Vagina (tissue), 2 donors: ENCODE measurements around the gene ATOH7. TPM values are rescaled to one million over a fixed set of nuclear protein-coding genes. Genes with fewer than 3 reads are reported as not detected.

Source experiments
- DNase-seq, 2 donors: peaks; one replicate each; pipeline ENCODE4 v3.0.0-alpha.2; 2017; ENCODE audit errors: extremely low spot score in 2 of 2
- H3K27ac ChIP-seq: fragments of 200-600 bp; sonication (generic); one replicate; pipeline ENCODE4 v1.5.1; 2019
- H3K27me3 ChIP-seq: fragments of 200-600 bp; sonication (generic); one replicate; pipeline ENCODE4 v1.5.1; 2019
- H3K36me3 ChIP-seq, 2 donors: fragments of 200-600 bp; sonication (generic); one replicate each; pipeline ENCODE4 v1.5.1; 2017 to 2019
- H3K4me1 ChIP-seq: fragments of 200-600 bp; sonication (generic); one replicate; pipeline ENCODE4 v1.5.1; 2019
- H3K4me3 ChIP-seq, 2 donors: fragments of 200-600 bp; sonication (generic); 1 replicate in 1 of 2; 2 replicates in 1 of 2; pipeline ENCODE4 v1.5.1; 2016 to 2019
- H3K9me3 ChIP-seq: fragments of 200-600 bp; sonication (generic); one replicate; pipeline ENCODE4 v1.5.1; 2019
- POLR2A ChIP-seq, 2 donors: fragments of 450-650 bp; IDR thresholded peaks; one replicate each; pipeline ENCODE4 v1.6.1; 2017; ENCODE audit warnings: antibody characterized with exemption in 2 of 2, mild to moderate bottlenecking in 2 of 2, moderate library complexity in 2 of 2
- POLR2AphosphoS5 ChIP-seq, 2 donors: sonication (generic); formaldehyde crosslinking; IDR thresholded peaks; one replicate each; pipeline ENCODE4 v1.9.0; 2017; ENCODE audit warnings: antibody characterized with exemption in 2 of 2, mild to moderate bottlenecking in 2 of 2, low read depth in 1 of 2; ENCODE audit not compliant: insufficient read depth in 1 of 2
- intact Hi-C: fragments of 100-400 bp; cut with DNase I; formaldehyde crosslinking; loops from one replicate; pipeline ENCODE4 v1.15.1; 2023
- total RNA-seq: library from RNA; depleted of rRNA; stranded (reverse); fragments of >200 nt; gene quantifications from one replicate; pipeline ENCODE4 v1.2.3, GENCODE V29; 2016
- TF ChIP-seq, protein P1 (sequence below), 3 experiments: fragments of 450-650 bp in 2 of 3; fragments of 200-600 bp in 1 of 3; sonication (generic) in 1 of 3; IDR thresholded peaks; one replicate each; pipeline ENCODE4 v1.5.1; 2017 to 2019; ENCODE audit warnings: antibody characterized with exemption in 3 of 3, mild to moderate bottlenecking in 2 of 3, moderate library complexity in 2 of 3

Gene ATOH7
- total RNA-seq, 1 donor from 2014 or later, result not detected

- H3K9me3 ChIP-seq, result no peaks in the 10 kb centered on the region
- H3K4me3 ChIP-seq, result no peak overlapping the region
- intact Hi-C loops, result no loop called here
- no peaks in the 10 kb centered on the region for H3K36me3 ChIP-seq
- no peak overlapping the region for H3K27ac ChIP-seq
- H3K27me3 ChIP-seq, result no peaks in the 10 kb centered on the region
- TF ChIP-seq, protein P1, sequence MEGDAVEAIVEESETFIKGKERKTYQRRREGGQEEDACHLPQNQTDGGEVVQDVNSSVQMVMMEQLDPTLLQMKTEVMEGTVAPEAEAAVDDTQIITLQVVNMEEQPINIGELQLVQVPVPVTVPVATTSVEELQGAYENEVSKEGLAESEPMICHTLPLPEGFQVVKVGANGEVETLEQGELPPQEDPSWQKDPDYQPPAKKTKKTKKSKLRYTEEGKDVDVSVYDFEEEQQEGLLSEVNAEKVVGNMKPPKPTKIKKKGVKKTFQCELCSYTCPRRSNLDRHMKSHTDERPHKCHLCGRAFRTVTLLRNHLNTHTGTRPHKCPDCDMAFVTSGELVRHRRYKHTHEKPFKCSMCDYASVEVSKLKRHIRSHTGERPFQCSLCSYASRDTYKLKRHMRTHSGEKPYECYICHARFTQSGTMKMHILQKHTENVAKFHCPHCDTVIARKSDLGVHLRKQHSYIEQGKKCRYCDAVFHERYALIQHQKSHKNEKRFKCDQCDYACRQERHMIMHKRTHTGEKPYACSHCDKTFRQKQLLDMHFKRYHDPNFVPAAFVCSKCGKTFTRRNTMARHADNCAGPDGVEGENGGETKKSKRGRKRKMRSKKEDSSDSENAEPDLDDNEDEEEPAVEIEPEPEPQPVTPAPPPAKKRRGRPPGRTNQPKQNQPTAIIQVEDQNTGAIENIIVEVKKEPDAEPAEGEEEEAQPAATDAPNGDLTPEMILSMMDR (IDR thresholded peaks at IDR 0.05), result no peak
- TF ChIP-seq POLR2A (IDR thresholded peaks at IDR 0.05) (no peak), POLR2AphosphoS5 (IDR thresholded peaks at IDR 0.05; ENCODE audit: insufficient read depth in 1 of 2, low read depth in 1 of 2) (no peak)
- DNase-seq, result no peak
- no peaks in the 10 kb centered on the region for H3K4me1 ChIP-seq
Measured at GRCh38 chr10:68224810-68225209, 7.1 kb downstream of the ATOH7 start.

DNA sequence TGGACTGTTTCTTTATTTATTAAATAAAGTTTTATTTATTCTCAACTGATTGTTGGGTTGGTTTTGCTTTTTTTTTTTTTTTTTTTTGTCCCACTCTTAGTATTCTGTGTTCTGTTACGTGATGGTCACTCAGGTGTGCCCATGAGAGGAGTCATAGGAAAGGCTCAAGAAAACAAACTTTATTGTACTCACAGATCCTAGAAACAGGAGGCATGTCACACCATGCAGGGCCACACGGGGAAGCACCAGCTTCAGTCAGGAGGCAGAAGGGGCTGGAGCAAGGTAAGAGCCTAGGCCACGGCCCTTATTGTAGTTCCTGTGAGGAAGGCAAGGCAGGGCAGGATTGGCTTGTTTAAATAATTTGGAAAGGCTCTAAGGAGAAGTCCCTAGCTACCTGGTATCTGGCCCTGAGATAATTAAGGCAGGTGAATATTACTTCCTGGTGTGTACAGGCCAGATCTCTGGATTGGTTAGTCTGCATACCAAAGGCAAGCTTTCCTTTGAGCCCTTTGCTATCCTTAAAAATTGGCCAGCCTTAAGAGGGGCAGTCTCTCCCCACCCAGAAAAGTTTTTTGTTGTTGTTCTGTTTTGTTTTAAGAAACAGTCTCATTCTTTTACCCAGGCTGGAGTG lies 8.3 kb downstream of the ATOH7 start:
- no peak overlapping the region for H3K27ac ChIP-seq
- H3K36me3 ChIP-seq, result no peaks in the 10 kb centered on the region
- DNase-seq, result no peak
- no peaks in the 10 kb centered on the region for H3K9me3 ChIP-seq
- H3K27me3 ChIP-seq, result no peaks in the 10 kb centered on the region
- no peaks in the 10 kb centered on the region for H3K4me1 ChIP-seq
- intact Hi-C loops, result no loop called here
- no peak overlapping the region for H3K4me3 ChIP-seq
- TF ChIP-seq, protein P1 (IDR thresholded peaks at IDR 0.05), result no peak

DNA sequence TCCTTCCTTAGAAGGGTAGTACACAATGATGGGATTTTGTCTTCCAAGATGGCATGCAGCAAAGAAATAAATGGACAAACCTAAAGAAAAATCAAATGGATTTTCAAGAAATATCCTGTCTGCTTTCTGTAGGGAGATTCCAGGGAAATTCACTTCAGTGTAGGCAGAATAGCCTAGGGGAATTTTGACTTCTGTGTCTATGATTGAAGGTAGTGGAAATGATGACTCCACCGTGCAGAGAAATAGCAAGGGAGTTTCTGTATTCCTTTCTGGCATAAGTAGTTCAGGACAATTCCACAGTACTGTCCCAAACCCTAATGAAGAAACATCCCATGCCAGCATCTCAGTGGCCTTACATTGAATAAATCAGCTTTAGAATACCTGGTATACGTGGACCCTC lies 9.5 kb downstream of the ATOH7 start:
- intact Hi-C loops, result no loop called here
- TF ChIP-seq, protein P1 (IDR thresholded peaks at IDR 0.05), result no peak
- TF ChIP-seq POLR2A (IDR thresholded peaks at IDR 0.05) (no peak), POLR2AphosphoS5 (IDR thresholded peaks at IDR 0.05; ENCODE audit: insufficient read depth in 1 of 2, low read depth in 1 of 2) (no peak)
- H3K4me1 ChIP-seq, result no peaks in the 10 kb centered on the region
- no peak overlapping the region for H3K27ac ChIP-seq
- H3K4me3 ChIP-seq, result no peak overlapping the region
- no peaks in the 10 kb centered on the region for H3K27me3 ChIP-seq
- no peak for DNase-seq
- no peaks in the 10 kb centered on the region for H3K9me3 ChIP-seq
- H3K36me3 ChIP-seq, result no peaks in the 10 kb centered on the region

GRCh38 chr10:68221196-68221595 lies 10.7 kb downstream of the ATOH7 start:
- Histone ChIP-seq H3K27ac (no peak overlapping the region), H3K36me3 (no peaks in the 10 kb centered on the region), H3K4me1 (no peaks in the 10 kb centered on the region), H3K9me3 (no peaks in the 10 kb centered on the region), H3K27me3 (no peaks in the 10 kb centered on the region), H3K4me3 (no peak overlapping the region)
- TF ChIP-seq POLR2AphosphoS5 (IDR thresholded peaks at IDR 0.05; ENCODE audit: insufficient read depth in 1 of 2, low read depth in 1 of 2), result no peak
- TF ChIP-seq, protein P1 (IDR thresholded peaks at IDR 0.05), result no peak
- no peak for TF ChIP-seq POLR2A (IDR thresholded peaks at IDR 0.05)
- no peak for DNase-seq
- intact Hi-C loops, result no loop called here

GRCh38 chr10:68218786-68219185 lies 13.1 kb downstream of the ATOH7 start:
- intact Hi-C loops, result no loop called here

More at GRCh38 chr10:68218786-68219185, 13.1 kb downstream of the ATOH7 start:
- H3K36me3 ChIP-seq, result no peaks in the 10 kb centered on the region
- H3K4me1 ChIP-seq, result no peaks in the 10 kb centered on the region
- H3K27ac ChIP-seq, result no peak overlapping the region
- H3K9me3 ChIP-seq, result no peaks in the 10 kb centered on the region
- no peak overlapping the region for H3K4me3 ChIP-seq
- TF ChIP-seq POLR2AphosphoS5 (IDR thresholded peaks at IDR 0.05; ENCODE audit: insufficient read depth in 1 of 2, low read depth in 1 of 2), result no peak
- TF ChIP-seq, protein P1 (IDR thresholded peaks at IDR 0.05), result no peak
- TF ChIP-seq POLR2A (IDR thresholded peaks at IDR 0.05), result no peak
- no peak for DNase-seq
- no peaks in the 10 kb centered on the region for H3K27me3 ChIP-seq
